ENCODE data around the gene ADCY9.
"Not testable (repeated sequence)": the region's sequence is repeated elsewhere in the genome, so short reads cannot be mapped to it uniquely, and the experiment has no call there.

Gene ADCY9

DNA sequence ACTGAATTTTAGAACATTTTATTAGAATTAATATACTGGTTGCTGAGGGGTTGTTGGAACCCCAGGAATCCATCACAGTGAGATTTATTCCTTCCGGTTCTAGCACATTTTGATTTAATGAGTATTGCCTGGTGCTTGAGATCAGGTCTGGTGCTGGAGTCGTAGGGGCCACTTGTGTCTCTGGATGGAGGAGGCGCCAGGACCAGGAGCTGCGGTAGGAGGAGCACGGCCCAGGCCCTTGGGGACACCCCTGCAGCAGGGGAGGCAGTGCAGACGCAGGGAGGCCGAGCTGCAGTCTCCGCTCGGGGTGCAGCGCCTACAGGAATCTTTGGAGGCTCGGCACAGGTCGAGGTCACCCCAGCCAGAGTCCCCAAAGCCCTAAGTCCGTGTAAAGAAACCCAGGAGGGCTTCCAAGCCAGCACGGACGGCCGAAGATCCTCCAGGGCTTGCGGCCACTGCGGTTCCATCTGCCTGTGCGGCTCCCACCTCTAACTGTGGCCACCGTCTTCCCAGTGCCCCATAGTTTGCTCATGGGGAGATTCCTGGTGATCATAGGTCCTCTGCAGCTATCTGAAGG lies 169.6 kb downstream of the ADCY9 start:
- DNase-seq = no peak

DNA sequence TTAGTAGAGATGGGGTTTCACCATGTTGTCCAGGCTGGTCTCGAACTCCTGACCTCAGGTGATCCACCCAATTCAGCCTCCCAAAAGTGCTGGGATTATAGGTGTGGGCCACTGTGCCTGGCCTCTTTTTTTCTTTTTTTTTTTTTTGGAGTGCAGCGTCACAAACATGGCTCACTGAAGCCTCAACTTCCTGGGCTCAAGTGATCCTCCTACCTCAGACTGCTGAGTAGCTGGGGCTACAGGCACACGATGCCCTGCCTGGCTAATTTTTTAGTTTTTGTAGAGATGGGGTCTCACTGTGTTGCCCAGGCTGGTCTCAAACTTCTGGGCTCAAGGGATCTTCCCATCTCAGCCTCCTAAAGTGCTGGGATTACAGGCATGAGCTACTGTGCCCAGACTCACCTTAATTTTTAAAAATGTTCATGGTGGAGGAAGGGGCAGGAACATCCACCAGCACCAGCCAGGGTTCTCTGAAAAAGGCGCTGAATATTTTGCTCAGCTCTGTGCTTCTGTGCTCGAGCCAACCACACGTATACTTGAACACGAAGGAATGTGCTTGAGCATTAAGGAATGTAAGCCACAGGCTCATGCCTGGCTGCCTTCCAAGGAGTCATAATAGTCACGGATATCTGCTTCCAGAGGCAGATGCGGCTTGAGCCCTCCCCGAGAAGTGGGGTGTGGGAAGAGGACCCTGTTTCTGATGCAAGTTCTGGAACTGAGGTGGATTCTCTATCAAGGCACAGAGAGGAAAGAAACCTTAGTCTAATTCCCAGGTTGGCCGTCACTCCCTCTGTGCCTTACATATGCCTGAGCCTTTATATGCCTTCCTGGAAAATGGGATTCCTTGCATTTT lies 170.3 kb downstream of the ADCY9 start:
- DNase-seq = no peak

DNA sequence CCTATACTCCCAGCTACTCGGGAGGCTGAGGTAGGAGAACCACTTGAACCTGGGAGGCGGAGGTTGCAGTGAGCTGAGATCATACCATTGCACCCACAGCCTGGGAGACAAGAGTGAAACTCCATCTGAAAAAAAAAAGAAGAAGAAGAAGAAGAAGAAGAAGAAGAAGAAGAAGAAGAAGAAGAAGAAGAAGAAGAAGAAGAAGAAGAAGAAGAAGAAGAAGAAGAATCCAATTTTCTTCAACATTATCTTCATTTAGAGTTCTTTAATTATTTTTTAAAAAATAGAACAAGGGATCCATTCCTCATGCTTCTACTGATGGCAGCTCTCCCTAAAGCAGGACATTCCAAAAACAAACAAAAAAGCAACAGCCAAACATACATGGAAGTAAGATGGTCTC lies 171.8 kb downstream of the ADCY9 start:
- DNase-seq = not testable (repeated sequence)

DNA sequence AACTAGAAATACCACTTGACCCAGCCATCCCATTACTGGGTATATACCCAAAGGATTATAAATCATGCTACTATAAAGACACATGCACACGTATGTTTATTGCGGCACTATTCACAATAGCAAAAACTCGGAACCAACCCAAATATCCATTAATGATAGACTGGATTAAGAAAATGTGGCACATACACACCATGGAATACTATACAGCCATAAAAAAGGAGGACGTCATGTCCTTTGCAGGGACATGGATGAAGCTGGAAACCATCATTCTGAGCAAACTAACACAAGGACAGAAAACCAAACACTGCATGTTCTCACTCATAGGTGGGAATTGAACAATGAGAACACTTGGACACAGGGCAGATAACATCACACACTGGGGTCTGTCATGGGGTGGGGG lies 174.1 kb downstream of the ADCY9 start:
- not testable (repeated sequence) for DNase-seq

DNA sequence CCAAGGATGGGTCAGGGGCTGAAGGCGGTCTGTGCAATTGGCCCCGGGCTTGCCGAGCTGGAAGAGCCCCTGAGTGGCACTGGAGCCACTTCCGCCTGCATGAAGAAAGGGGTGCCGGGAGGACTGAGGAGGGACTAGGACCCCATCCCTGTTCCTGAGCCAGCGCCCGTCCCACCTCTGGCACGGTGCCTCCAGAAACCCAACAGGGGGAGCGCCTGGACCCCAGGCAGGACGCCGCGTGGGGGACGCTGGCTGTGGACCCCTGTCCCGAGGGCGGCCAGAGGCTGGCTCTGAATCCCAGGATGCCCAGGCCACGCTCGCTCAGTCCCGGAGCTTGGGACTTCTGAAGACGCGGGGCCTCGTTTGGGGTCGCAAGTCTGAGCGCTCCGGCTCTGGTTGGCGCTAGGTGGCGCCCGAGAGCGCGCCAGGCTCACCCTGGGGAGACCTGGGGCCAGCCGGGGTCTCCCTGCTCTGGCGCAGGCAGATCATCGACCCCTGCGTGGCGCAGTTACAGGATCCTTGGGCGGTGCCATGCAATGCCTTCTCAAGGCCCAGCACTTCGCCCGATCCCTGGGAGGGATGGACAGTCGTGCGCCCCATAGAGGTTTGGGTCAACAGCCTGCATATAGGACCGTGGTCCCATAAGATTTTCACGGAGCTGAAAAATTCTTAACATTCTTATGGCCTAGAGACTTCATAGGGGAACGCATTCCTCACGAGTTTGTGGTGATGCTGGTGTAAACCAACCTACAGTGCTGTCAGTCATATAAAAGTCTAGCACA lies 177.2 kb downstream of the ADCY9 start:
- DNase-seq = peak; percentile 11

DNA sequence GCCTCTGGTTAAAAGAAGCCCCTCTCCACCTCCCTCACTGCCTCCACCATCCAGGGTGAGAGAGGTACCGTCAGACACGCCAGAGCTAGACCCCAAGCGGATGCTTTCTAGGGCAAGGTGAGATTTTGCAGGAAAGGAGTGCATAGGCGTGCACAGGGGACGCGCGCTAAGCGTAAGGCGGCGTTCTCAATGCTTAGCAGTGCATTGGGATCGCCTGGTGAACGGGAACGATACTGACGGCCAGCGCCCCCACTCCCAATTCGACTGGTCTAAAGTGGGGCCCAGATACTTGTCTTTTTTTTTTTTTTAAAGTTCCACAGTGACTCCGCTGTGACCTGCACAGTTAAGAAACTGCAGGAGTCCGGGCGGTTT lies 177.8 kb downstream of the ADCY9 start:
- DNase-seq = no peak

DNA sequence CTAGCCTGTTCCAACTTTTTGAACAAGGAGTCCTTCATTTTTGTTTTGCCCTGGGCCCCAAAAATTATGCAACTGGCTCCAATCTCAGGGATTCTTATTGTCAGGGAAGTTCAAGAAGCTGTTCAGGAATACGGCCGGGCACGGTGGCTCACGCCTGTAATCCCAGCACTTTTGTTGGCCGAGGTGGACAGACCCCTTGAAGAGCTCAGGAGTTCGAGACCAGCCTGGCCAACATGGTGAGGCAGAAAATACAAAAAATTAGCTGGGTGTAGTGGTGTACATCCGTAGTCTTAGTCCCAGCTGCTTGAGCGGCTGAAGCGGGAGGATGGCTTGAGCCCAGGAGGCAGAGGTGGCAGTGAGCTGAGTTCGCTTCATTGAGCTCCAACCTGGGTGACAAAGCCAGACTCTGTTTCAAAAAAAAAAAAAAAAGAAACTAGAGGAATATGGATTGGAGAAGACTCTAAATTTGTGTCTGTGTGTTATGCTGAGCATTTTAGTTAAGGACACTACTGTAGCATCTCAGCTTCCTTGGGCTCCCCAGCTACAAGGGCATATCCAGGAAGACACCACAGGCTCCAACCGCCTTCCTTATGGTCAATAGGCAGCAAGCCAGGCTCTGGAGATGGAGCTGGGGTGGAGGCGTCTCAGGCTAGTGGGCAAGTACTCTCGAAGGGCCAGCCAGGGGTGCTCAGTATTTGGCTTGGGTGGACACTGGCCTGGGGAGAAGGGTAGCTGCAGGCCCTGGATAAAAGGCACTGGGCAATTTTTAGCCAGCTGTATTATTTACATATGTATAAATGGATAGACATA lies 179.0 kb downstream of the ADCY9 start:
- DNase-seq = no peak

DNA sequence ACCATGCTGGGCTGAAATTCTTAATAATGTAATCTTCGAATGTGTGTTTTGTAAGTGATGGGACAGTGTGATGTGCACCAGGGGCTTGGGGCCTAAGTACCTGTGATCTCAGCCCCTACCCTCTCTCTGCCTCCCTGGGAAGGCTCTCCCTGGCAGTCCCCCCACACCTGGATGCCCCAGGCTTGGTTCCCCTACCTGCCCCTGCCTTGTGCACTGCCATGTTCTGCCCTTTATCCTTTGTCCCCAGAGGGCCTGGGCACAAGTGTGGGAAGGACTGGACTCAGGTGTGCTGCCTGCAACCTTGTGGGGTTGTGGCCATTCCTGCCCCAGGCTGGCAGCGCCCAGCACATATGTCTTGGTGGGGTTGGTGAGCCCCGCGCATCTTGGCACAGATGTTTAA lies 180.3 kb downstream of the ADCY9 start:
- DNase-seq = no peak

DNA sequence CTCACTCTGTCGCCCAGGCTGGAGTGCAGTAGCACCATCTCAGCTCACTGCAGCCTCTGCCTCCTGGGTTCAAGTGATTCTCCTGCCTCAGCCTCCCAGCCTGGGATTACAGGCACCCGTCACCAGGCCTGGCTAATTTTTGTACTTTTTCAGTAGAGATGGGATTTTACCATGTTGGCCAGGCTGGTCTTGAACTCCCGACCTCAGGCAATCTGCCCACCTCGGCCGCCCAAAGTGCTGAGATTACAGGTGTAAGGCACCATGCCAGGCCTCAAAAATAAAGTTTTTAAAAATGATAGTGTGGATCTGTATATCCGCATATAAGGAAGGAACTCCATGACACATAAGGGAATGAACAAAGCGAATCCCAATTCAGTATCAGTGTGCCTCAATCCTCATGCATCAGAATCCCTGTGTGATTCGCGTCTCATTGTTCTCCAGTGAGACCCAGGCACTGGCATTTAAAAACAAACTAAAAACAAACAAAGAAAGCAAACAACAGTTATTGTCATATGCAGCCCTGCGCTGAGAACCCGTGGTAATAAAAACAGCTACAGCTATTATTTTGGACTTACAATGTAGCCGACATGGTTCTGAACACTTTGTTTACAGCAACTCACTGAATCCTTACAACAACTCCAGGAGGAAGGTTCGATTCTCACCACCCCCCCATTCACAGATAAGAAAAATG lies 181.6 kb downstream of the ADCY9 start:
- peak; percentile 39 for DNase-seq

DNA sequence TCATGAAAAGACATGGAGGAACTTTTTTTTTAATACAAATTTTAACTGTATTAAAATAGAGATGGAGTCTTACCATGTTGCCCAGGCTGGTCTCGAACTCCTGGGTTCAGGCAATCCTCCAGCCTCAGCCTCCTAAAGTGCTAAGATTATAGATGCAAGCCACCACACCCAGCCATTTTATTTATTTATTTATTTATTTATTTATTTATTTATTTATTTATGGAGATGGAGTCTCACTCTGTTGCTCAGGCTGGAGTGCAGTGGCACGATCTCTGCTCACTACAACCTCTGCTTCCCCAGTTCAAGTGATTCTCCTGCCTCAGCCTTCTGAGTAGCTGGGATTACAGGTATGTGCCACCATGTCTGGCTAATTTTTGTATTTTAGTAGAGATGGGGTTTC lies 189.1 kb downstream of the ADCY9 start:
- DNase-seq = not testable (repeated sequence)

DNA sequence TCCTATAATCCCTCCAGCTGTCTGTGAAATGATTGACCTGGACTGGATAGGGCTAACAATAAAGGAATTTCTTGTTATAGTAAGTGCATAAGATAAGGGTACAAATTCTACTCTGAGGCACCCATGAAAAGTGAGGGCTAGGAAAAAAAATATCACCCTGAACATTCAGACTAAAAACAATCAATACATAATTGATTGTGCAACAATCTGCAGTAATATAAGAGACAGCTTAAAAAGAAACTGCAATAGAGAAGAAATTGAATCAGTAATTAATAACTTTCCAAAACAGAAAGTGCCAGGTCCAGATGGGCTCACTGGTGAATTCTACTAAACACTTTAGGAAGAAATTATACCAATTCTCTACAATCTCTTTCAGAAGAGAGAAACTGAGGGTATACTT lies 191.5 kb downstream of the ADCY9 start:
- no peak for DNase-seq

DNA sequence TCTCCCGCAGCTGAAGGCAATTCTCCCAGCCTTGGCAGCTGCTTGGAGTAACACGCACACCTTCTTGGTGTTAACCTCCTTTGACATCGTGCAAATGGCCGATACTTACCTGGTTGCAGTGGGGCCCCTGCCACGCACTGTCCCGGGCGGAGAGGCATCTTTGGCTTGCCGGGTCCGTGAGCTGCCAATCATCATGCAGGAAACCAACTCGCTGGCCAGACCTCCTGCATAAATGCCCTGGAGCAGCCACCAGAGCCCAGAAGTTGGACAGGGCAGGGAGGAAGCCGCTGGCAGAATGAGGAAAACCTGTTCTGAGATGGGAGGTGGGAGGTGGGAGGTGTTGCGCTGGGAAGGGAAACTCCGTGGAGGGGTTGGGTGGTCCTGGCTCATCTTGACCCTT lies 194.0 kb downstream of the ADCY9 start:
- no peak for DNase-seq

DNA sequence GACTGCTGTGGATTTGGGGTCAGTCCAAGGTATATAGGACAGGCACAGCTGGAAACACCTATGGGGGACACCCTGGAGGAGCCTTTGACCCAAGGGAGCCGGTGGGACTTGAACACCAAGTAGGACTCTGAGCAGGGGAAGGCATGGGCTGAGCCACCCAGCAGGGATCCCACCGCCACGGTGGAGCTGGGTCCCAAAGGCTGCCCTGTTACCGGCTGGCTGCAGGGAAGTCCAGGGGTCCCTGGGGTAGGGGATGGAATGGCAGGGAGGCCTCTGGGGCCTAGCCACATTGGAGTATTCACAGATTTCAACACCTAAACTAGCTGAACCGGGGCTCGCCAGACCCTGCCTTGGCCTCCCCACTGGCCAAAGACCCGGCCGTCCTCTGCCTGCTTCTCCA lies 196.0 kb downstream of the ADCY9 start:
- no peak for DNase-seq

DNA sequence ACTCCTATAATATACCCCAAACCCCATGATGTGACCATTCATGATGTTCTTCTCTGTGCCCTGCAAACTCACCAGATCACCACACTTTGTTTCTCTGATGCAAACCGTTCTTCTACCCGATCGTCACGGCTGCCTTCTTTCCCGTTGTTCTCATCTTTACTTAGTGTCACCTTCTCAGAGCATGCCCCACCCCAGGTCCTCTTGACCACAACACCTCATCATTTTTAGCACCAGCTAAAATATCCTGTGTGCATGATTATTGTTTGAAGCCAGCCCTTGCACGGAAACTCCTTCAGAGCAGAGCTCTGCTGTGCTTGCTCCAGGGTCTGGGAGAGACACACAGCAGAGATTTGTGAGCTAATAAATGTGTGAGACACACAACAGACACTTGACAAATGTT lies 196.8 kb downstream of the ADCY9 start:
- no peak for DNase-seq

DNA sequence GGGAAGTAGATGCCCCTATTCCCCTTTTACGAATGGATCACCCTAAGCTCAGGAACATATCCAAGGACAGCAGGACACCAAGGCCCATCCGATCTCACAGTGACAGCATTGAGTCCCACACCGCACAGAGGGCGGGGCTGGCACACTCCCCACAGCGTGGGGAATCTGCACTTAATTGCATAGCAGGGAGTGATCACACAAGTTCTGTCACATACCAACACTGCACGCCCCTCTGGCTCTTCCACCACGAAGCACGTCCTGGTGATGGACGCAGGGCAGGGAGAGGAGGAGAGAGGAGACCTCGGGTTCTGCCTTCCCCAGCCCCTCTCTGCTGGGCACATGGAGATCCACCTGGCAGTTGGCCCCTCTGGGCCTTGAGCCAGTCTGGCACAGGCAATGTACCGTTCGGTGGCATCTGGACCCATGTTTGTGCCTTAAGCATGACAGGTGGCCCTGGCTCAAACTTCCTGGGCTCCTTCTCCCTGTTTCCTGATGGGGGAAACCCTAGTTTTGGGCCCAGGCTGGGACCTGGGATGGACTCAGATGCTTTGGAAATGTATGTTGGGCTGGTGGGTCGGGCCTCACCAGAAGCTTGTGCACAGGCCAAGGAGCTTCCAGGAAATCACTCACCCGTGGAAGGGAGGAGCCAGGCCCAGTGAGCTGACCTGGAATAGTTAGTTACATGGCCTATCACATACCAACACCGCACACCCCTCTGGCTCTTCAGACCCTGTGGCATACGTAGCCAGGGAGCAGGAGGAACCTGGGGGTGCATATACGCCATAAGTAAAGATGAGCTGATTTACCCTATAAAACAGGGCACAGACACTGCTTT lies 200.6 kb downstream of the ADCY9 start:
- DNase-seq = no peak

DNA sequence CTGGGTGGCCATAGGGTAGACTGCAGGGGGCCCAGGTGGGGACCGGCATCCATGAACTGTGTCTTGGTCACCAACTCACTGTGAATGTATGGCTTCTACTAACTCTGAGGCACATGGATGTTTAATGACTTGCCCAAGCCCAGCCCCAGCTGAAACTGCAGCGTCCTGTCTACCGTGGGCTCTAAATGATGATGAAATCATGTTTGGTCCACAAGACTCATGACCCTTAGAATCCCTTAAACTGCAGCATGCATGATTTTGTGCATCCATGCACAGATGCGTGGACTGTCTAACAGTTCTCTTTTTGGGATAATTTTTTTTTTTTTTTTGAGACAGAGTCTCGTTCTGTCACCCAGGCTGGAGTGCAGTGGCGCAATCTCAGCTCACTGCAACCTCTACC lies 203.3 kb downstream of the ADCY9 start:
- no peak for DNase-seq

Measured in NCI-H345 (cell line).